ENCODE data around the gene RAB11FIP3. TPM values are rescaled to one million over a fixed set of nuclear protein-coding genes. Genes with fewer than 3 reads are reported as not detected.
"Not testable (repeated sequence)": the region's sequence is repeated elsewhere in the genome, so short reads cannot be mapped to it uniquely, and the experiment has no call there.

The RAB11FIP3 gene
- total RNA-seq, 2 experiments from 2014 or later: 29.0 to 51.2 TPM

DNA sequence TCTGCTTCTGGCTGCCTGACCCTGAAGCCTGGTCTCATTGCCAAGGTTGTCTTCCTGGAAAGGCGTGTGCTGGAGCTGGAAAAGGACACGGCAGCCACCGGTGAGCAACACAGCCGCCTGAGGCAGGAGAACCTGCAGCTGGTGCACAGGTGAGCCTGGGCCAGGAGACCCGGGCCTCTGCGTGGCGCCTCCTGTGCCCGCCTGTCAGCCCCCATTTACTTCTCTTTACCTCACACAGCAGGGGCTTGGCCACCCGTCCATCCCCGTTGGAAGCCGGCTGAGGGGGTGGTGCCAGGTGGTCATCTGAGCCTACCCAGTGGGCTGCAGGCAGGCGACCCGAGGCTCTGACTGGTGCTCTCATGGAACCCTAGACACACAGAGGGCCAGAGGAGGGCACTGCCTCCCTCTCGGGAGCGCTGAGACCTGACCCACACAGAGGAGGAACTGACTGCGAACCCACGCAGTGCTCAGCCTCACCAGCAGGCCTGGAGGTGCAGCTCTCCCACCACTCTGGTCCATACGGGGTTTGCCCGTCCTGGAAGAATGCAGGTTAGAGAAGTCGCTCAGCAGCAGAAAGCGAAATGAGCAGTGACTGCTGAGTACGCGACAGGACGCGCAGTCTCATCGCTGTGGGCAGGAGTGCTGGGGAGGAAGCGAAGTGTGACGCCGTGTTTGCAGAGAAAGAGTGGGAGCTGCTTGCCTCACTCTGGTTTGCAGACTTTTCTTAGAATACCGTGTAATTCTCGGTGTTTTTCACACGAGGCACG lies 80.2 kb downstream of the RAB11FIP3 start:
- BruUV-seq (replicated peaks): no TSS peak

DNA sequence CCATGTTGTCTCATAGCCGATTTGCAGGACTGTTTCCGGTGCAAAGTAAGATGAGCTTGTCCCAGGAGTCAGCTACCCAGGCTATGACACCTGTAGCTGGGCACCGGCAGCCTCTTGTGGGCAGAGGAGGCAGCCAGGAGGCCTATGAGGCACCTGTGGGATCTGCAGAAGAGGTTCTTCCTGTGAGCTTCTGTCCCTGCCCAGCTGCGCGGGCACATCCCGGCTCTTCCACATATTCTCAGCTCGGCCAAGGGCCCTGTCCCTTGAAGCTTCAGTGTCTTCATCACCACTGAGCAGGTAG lies 80.7 kb downstream of the RAB11FIP3 start:
- Histone ChIP-seq H3K9me2 (ENCODE audit: insufficient read depth, low read length) (no peaks in the 10 kb centered on the region), H4K20me1 (ENCODE audit: insufficient read depth, low read length) (no peaks in the 10 kb centered on the region), H3K4me3 (ENCODE audit: low read depth, low read length, poor library complexity, severe bottlenecking) (no peak overlapping the region), H3K9me3 (ENCODE audit: low read length) (no peaks in the 10 kb centered on the region), H2AFZ (ENCODE audit: low read length) (no peak overlapping the region), H3K36me3 (ENCODE audit: insufficient read depth, low read length) (no peaks in the 10 kb centered on the region), H3K4me1 (ENCODE audit: insufficient read depth, low read length, poor library complexity, severe bottlenecking) (no peaks in the 10 kb centered on the region), H3K27ac (ENCODE audit: low read depth, low read length, poor library complexity, severe bottlenecking) (no peak overlapping the region), H3K4me2 (ENCODE audit: low read length) (no peak overlapping the region), H3K79me2 (ENCODE audit: insufficient read depth, low read depth, low read length) (no peaks in the 10 kb centered on the region)
- no TSS peak for BruUV-seq (replicated peaks)
- intact Hi-C loops (cut with micrococcal nuclease; ENCODE audit: unreplicated experiment): no loop called here
- DNase-seq (ENCODE audit: low spot score): no peak
- POLR2A ChIA-PET: no interaction called here
- TF ChIP-seq, protein P1, sequence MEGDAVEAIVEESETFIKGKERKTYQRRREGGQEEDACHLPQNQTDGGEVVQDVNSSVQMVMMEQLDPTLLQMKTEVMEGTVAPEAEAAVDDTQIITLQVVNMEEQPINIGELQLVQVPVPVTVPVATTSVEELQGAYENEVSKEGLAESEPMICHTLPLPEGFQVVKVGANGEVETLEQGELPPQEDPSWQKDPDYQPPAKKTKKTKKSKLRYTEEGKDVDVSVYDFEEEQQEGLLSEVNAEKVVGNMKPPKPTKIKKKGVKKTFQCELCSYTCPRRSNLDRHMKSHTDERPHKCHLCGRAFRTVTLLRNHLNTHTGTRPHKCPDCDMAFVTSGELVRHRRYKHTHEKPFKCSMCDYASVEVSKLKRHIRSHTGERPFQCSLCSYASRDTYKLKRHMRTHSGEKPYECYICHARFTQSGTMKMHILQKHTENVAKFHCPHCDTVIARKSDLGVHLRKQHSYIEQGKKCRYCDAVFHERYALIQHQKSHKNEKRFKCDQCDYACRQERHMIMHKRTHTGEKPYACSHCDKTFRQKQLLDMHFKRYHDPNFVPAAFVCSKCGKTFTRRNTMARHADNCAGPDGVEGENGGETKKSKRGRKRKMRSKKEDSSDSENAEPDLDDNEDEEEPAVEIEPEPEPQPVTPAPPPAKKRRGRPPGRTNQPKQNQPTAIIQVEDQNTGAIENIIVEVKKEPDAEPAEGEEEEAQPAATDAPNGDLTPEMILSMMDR (conservative IDR thresholded peaks at IDR 0.05; ENCODE audit: low read length): no peak
- TF ChIP-seq EZH2phosphoT487 (IDR thresholded peaks at IDR 0.05; ENCODE audit: borderline replicate concordance, low read depth, low read length): no peak
- CTCF ChIA-PET (ENCODE audit: unreplicated experiment): no interaction called here

More for the DNA sequence above, 80.2 kb downstream of the RAB11FIP3 start:
- no peak overlapping the region for H2AFZ ChIP-seq (ENCODE audit: low read length)
- no peaks in the 10 kb centered on the region for H3K4me1 ChIP-seq (ENCODE audit: insufficient read depth, low read length, poor library complexity, severe bottlenecking)
- H3K9me2 ChIP-seq (ENCODE audit: insufficient read depth, low read length): no peaks in the 10 kb centered on the region
- H3K4me2 ChIP-seq (ENCODE audit: low read length): no peak overlapping the region
- no peaks in the 10 kb centered on the region for H3K9me3 ChIP-seq (ENCODE audit: low read length)
- POLR2A ChIA-PET: no interaction called here
- no peak for DNase-seq (ENCODE audit: low spot score)
- CTCF ChIA-PET (ENCODE audit: unreplicated experiment): no interaction called here
- no peak overlapping the region for H3K4me3 ChIP-seq (ENCODE audit: low read depth, low read length, poor library complexity, severe bottlenecking)
- no peak overlapping the region for H3K27ac ChIP-seq (ENCODE audit: low read depth, low read length, poor library complexity, severe bottlenecking)
- intact Hi-C loops (cut with micrococcal nuclease; ENCODE audit: unreplicated experiment): no loop called here
- TF ChIP-seq EZH2phosphoT487 (IDR thresholded peaks at IDR 0.05; ENCODE audit: borderline replicate concordance, low read depth, low read length): no peak
- TF ChIP-seq, protein P1 (conservative IDR thresholded peaks at IDR 0.05; ENCODE audit: low read length): no peak
- H3K79me2 ChIP-seq (ENCODE audit: insufficient read depth, low read depth, low read length): no peaks in the 10 kb centered on the region
- no peaks in the 10 kb centered on the region for H3K36me3 ChIP-seq (ENCODE audit: insufficient read depth, low read length)
- no peaks in the 10 kb centered on the region for H4K20me1 ChIP-seq (ENCODE audit: insufficient read depth, low read length)

DNA sequence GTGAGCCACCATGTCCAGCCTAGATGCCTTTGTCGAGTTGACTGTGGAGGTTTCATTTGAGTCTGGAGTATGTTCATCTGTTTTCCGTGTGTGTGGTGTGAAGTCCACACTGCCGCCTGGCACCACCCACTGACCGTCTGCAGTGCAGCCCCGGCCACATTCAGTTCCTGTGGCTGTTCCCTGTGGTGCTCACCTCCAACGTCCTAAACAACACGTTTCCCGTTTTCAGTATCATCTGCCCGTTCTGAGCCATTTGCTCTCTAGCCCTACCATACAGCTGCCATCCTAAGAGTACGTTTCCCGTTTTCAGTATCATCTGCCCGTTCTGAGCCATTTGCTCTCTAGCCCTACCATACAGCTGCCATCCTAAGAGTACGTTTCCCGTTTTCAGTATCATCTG lies 82.1 kb downstream of the RAB11FIP3 start:
- H3K36me3 ChIP-seq (ENCODE audit: insufficient read depth, low read length); H3K9me3 ChIP-seq (ENCODE audit: low read length); H3K4me2 ChIP-seq (ENCODE audit: low read length); H2AFZ ChIP-seq (ENCODE audit: low read length); intact Hi-C loops (cut with micrococcal nuclease; ENCODE audit: unreplicated experiment); BruUV-seq (replicated peaks); H3K4me1 ChIP-seq (ENCODE audit: insufficient read depth, low read length, poor library complexity, severe bottlenecking); H4K20me1 ChIP-seq (ENCODE audit: insufficient read depth, low read length); H3K9me2 ChIP-seq (ENCODE audit: insufficient read depth, low read length); H3K79me2 ChIP-seq (ENCODE audit: insufficient read depth, low read depth, low read length); CTCF ChIA-PET (ENCODE audit: unreplicated experiment); DNase-seq (ENCODE audit: low spot score); POLR2A ChIA-PET; H3K27ac ChIP-seq (ENCODE audit: low read depth, low read length, poor library complexity, severe bottlenecking); H3K4me3 ChIP-seq (ENCODE audit: low read depth, low read length, poor library complexity, severe bottlenecking): not testable (repeated sequence)

Measured in OCI-LY7 (cell line).